AML-193 (cell line): ENCODE data around the gene TAF1C.

Source experiments
- DNase-seq, 2 experiments: peaks; one replicate each; lab custom pipeline; 2025; lab: John Stamatoyannopoulos, UW

TAF1C gene

GRCh38 chr16:84159800-84160199, 27.1 kb downstream of the TAF1C start:
- no peak for DNase-seq

GRCh38 chr16:84159007-84159406, 27.9 kb downstream of the TAF1C start:
- DNase-seq = no peak

DNA sequence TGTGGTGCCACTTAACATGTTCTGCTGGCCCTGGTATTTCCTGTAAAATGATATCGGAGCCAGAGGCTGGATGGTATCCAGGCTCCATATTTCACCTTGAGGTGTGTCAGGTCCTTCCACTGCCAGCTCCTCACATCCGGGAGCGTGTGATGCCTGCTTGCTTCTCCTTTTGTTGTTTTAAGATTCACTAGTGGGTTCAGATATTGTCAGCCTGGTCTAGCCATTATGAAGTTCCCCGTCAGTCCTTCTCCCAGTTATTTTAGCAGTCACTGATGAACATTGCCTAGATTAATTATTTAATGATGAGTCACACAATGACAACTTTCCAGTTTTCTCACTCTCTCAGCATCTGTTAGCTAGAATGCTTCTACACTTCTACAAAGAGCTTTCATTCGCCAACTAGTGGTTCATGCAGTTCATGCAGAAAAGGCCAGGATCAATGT, 30.5 kb downstream of the TAF1C start:
- DNase-seq = no peak

DNA sequence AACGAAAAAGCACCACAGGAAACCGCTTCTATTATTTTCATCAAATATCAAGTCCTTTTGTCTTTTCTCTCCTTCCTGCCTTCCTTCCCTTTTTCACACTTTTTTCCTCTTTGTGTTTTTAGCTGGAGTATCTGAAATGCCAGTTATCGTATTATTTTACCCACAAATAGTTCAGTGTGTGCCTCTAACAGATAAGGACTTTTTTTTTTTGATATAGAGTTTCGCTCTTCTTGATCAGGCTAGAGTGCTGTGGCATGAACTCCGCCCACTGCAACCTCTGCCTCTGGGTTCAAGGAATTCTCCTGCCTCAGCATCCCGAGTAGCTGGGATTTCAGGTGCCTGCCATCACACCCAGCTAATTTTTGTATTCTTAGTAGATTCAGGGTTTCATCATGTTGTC, 31.1 kb downstream of the TAF1C start:
- no peak for DNase-seq

GRCh38 chr16:84155226-84155625, 31.6 kb downstream of the TAF1C start:
- DNase-seq = no peak

DNA sequence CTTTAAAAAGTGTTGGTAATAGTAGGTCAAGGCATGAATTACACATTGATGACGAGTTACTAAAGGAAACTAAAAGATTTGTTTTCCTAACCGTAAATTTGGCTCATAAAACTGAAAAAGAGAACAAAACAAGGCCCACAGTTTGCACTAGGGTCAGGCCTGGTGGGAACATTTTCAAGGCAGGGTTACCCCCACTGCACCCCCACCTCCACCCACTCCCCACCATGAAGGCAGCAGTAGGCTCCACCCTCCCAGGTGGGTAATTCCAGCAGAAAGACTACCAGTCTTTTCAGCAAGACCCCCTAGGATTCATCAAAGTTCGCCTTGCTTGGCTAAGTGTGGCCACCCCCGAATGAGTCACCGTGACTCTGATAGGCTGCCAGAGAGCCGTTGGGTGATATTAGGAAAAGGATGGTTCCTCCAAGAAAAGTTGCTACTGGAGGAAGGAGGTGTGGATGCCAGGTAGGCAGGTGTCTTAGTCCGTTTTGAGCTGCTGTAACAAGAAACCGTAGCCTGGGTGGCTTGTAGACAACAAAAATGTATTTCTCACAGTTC, 33.1 kb downstream of the TAF1C start:
- DNase-seq = no peak

DNA sequence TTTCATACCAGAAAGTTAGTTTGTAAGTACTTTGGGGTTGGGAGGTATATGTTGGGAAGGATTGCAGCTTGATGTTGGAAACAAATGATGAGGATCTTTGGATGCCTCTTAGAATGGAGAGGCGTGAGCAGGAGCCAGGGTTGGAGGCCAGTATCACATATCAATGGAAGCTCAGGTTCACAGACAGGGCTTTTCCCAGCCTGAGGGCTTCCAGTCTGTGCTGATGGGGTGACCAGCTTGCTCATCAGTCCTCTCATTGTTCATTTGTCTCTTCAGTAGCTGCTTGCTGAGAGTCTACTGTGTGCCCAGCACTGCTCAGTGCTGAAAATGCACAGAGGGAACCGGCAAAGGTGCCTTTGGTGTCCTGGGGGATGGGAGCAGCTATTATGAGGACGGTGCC, 35.9 kb downstream of the TAF1C start:
- DNase-seq = no peak

DNA sequence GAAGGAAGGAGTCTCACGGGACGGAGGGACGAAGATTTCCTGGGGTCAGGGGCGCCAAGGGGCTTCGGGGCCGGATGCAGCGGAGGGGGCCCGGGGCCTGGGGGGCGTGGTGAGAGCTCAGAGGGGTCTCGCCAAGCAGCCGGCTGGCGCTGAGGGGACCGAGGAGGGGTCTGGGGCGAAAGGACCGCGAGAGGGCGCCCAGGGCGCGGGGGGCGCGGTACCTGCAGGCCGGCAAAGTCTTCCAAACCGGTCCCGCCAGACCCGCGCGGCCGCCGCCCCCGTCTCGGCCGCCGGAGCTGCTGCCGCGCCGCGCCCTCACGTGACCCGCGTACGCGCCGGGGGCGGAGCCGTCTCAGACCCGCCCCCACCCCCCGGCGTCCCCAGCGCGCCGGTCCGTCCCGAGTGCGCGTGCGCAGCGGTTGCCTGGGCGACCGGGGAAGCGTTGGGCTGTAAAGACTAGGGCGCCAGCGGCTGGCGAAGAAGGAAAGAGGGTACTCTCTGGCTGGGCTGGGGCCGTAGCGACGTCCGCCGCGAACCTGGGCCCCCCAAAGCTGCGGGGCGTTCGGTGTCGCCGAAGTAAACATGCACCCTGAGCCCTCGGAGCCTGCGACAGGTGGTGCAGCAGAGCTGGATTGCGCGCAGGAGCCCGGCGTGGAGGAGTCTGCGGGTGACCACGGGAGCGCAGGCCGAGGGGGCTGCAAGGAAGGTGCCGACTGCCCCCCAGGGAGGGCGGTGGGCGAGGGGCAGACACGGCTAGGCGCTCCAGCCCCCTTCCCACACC, 41.8 kb downstream of the TAF1C start, which contains the start of the genes DNAAF1 and HSDL1:
Gene DNAAF1, plus strand, starts transcription at position 450 of the 781 bp plus-strand sequence. Its CDS starts 133 bp downstream, at position 583.
Gene HSDL1, minus strand, starts transcription at position 319 of the 781 bp plus-strand sequence. CDS start 13,856 bp downstream, outside the sequence.
- DNase-seq = peak; percentile 62 to 67

DNA sequence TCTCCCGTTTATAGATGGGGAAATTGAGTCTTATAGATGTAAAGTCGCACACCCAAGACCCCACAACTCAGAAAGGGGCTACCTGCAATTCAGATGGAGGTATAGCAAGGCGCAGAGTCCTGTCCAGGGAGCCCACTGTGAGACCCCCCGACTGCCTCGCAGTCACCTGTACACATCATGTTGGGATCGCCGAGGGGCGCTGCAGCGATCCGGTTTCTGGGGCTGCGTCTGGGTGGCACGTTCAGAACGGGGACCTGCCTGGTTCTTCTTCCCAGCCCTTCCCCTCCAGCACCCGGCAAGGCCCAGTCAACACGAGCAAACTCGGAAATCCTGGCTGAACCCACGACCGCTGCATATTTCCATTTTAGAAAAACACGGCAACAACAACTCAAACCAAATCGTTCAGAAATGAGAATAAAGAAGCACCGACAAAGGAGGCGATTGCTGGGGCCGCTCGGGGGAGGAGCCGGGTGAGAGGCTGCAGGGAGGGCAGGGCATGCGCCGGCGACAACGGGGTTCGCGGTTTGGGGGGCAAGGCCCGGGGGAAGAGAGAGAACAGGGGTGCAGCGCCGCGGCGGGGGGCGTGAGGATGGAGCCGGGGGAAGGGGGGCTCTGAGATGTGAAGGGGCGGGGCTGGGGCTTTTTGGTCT, 42.5 kb downstream of the TAF1C start:
- DNase-seq = peak in 1 of 2 experiments; percentile 5

GRCh38 chr16:84143784-84144199, 43.1 kb downstream of the TAF1C start:
- no peak for DNase-seq

DNA sequence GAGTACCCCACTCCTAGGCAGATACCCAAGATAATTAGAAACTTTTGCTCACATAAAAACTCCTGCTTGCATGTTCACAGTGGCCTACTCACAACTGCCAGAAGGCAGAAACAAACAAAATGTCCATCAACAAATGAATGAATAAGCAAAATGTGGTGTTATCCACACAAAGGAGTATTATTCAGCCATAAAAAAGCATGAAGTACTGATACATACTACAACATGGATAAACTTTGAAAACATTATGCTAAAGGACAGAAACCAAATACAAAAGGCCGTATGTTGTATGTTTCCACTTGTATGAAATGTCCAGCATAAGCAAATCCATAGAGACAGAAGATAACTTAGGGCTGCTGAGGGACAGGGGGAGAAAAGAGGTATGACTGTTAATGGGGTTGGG, 43.8 kb downstream of the TAF1C start:
- no peak for DNase-seq

- DNase-seq = no peak
These were observed 45.6 kb downstream of the TAF1C start for GRCh38 chr16:84141143-84141670.

DNA sequence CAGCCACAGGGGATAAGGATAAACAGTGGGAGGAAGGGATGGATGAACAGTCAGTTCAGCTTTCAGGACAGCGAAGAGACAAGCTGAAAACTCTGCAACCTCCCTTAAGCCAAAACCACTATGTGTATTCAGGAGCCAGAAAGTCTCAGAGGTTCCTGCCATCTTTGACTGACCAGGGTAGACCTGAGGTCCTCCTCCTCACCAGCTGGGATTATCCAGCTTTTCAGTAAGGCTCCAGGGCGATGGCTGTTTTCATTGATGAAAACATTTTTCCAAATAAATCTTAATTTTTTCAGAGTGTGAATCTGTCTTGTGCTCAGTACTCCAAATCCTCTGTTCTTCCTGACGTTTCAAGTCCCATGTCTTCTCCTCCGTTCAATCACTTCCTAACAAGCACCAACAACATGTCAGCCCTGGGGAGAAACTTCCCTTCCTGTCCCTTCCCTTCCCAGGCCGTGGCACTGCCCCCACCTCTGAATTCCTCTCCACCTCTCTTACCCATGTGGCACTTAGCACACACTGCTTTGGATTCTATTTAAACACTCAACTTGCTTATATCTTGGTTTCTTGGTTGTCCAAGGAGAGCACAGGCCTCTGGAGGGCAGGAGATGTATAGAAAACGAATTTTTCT, 47.1 kb downstream of the TAF1C start:
- no peak for DNase-seq

- no peak for DNase-seq
These were observed 47.8 kb downstream of the TAF1C start for GRCh38 chr16:84138824-84139627.

- no peak for DNase-seq
These were observed 48.4 kb downstream of the TAF1C start for GRCh38 chr16:84138500-84138823.

- no peak for DNase-seq
These were observed 49.0 kb downstream of the TAF1C start for GRCh38 chr16:84137769-84138357.

DNA sequence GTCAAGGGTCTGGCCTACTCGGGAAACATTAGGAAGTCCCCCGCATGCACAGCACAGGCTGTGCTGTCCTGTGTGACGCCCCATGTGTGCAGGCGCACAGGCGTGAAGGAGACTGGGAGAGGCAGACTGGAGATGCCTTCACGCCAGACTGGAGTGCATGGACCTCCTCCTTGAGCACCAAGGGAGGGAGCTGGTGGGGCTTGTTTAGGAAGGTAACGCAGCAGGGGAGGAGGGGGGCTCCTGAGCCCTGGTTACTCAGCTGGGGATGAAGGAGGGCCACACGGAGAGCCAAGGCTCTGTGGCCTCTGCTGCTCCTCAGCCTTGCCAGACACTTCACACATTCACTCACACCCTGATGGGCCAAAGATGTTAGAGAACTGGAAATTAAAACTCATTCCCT, 49.6 kb downstream of the TAF1C start:
- DNase-seq = no peak

GRCh38 chr16:84136331-84137125, 50.3 kb downstream of the TAF1C start:
- no peak for DNase-seq

- no peak for DNase-seq
These were observed 54.2 kb downstream of the TAF1C start for GRCh38 chr16:84132527-84133285.

- no peak for DNase-seq
These were observed 55.7 kb downstream of the TAF1C start for GRCh38 chr16:84131117-84131516.
